H1 (cell line): ENCODE measurements around the gene TRIM27. TPM values are rescaled to one million over a fixed set of nuclear protein-coding genes. Genes with fewer than 3 reads are reported as not detected.

Source experiments
- CTCF ChIA-PET: fragments of 300-600 bp; sonication (Branson Sonifier 250); formaldehyde crosslinking; loops from one replicate; lab custom pipeline; 2021; ENCODE audit not compliant: partially characterized antibody; lab: Charles Lee
- POLR2A ChIA-PET: fragments of 300-600 bp; sonication (Branson Sonifier 250); formaldehyde crosslinking; loops from one replicate; lab custom pipeline; 2021; ENCODE audit warnings: inconsistent platforms; ENCODE audit not compliant: partially characterized antibody; lab: Charles Lee
- DNase-seq, 2 experiments: peaks; one replicate each; pipeline versions ENCODE4 v3.0.0 to v3.0.0-alpha.2; 2010 to 2022; ENCODE audit warnings: low spot score in 2 of 2, low read depth in 1 of 2, mixed read lengths in 1 of 2
- FAIRE-seq: peaks from 2 replicates; lab custom pipeline; 2011; peaks lifted over from hg19 to GRCh38; lab: Jason Lieb, UNC
- H2AFZ ChIP-seq: 2 replicates; pipeline ENCODE4 v1.8.1; 2012; ENCODE audit warnings: low read length, inconsistent platforms
- H2AK5ac ChIP-seq: 2 replicates; pipeline ENCODE4 v1.6.1; 2013; ENCODE audit warnings: low read depth, low read length
- H2BK120ac ChIP-seq: replicated peaks from 2 replicates; pipeline ENCODE3; 2013; ENCODE audit warnings: low read depth, low read length, inconsistent platforms
- H2BK12ac ChIP-seq: 2 replicates; pipeline ENCODE4 v1.6.1; 2013; ENCODE audit warnings: low read depth, low read length
- H2BK15ac ChIP-seq: 2 replicates; pipeline ENCODE4 v1.6.1; 2013; ENCODE audit warnings: low read length
- H2BK20ac ChIP-seq: 2 replicates; pipeline ENCODE4 v1.6.1; 2013; ENCODE audit warnings: low read length
- H2BK5ac ChIP-seq: 2 replicates; pipeline ENCODE4 v1.6.1; 2013; ENCODE audit warnings: low read depth, low read length
- H3K14ac ChIP-seq: 2 replicates; pipeline ENCODE4 v1.6.1; 2013; ENCODE audit warnings: inconsistent platforms; ENCODE audit not compliant: insufficient read length
- H3K18ac ChIP-seq: 2 replicates; pipeline ENCODE4 v1.6.1; 2013; ENCODE audit warnings: low read length; ENCODE audit errors: extremely low read depth
- H3K23ac ChIP-seq: 2 replicates; pipeline ENCODE4 v1.6.1; 2013; ENCODE audit warnings: inconsistent platforms; ENCODE audit not compliant: insufficient read length
- H3K23me2 ChIP-seq: 2 replicates; pipeline ENCODE4 v1.6.1; 2013; ENCODE audit warnings: low read depth, low read length
- H3K27ac ChIP-seq: 2 replicates; pipeline ENCODE4 v1.6.1; 2011; ENCODE audit warnings: low read depth, low read length, inconsistent platforms
- H3K27me3 ChIP-seq, 4 experiments: replicated peaks in 1 of 4; 1 replicate in 1 of 4; 2 replicates in 3 of 4; pipeline versions ENCODE4 v1.6.1 to v1.8.1; 2011 to 2013; ENCODE audit warnings: low read length in 3 of 4, mild to moderate bottlenecking in 3 of 4, inconsistent platforms in 2 of 4, mixed read lengths in 2 of 4, moderate library complexity in 1 of 4; ENCODE audit not compliant: control insufficient read depth in 3 of 4, insufficient read depth in 3 of 4; ENCODE audit errors: extremely low read depth in 1 of 4
- H3K36me3 ChIP-seq, 4 experiments: 2 replicates each; pipeline versions ENCODE4 v1.6.1 to v1.8.1; 2011 to 2013; ENCODE audit warnings: mild to moderate bottlenecking in 4 of 4, low read length in 3 of 4, moderate library complexity in 2 of 4, control low read depth in 1 of 4, inconsistent platforms in 1 of 4; ENCODE audit not compliant: insufficient read depth in 4 of 4, control insufficient read depth in 2 of 4
- H3K4ac ChIP-seq: replicated peaks from 2 replicates; pipeline ENCODE3; 2013; ENCODE audit warnings: low read length, low read depth, mixed read lengths, inconsistent platforms; ENCODE audit not compliant: insufficient read length
- H3K4me1 ChIP-seq, 4 experiments: replicated peaks in 1 of 4; 1 replicate in 1 of 4; 2 replicates in 3 of 4; pipeline versions ENCODE4 v1.6.1 to v1.8.1; 2011 to 2013; ENCODE audit warnings: low read length in 3 of 4, inconsistent platforms in 2 of 4, mixed read lengths in 1 of 4; ENCODE audit not compliant: insufficient read depth in 4 of 4, control insufficient read depth in 3 of 4
- H3K4me2 ChIP-seq, 2 experiments: 2 replicates each; pipeline versions ENCODE4 v1.6.1 to v1.8.1; 2011 to 2013; ENCODE audit warnings: low read depth in 2 of 2, low read length in 2 of 2, control low read depth in 1 of 2, inconsistent platforms in 1 of 2, mild to moderate bottlenecking in 1 of 2; ENCODE audit not compliant: insufficient read depth in 1 of 2
- H3K4me3 ChIP-seq, 4 experiments: fragments of 200-600, 300-600 bp in 1 of 4; sonication (generic), shearing (Covaris generic), sonication (Bioruptor Twin) in 1 of 4; 2 replicates each; pipeline versions ENCODE4 v1.5.1 to v1.8.1; 2011 to 2016; ENCODE audit warnings: low read length in 4 of 4, low read depth in 3 of 4, control low read depth in 2 of 4, inconsistent platforms in 2 of 4, mild to moderate bottlenecking in 2 of 4, mixed read lengths in 1 of 4, moderate library complexity in 1 of 4; ENCODE audit not compliant: insufficient read depth in 2 of 4; ENCODE audit errors: extremely low read depth in 1 of 4
- H3K56ac ChIP-seq: replicated peaks from 2 replicates; pipeline ENCODE3; 2013; ENCODE audit warnings: low read depth, mild to moderate bottlenecking, mixed read lengths, low read length, inconsistent platforms; ENCODE audit not compliant: insufficient read length
- H3K79me1 ChIP-seq: 2 replicates; pipeline ENCODE4 v1.6.1; 2013; ENCODE audit warnings: low read depth, low read length, control low read depth
- H3K79me2 ChIP-seq, 2 experiments: 2 replicates each; pipeline versions ENCODE4 v1.6.1 to v1.8.1; 2012 to 2013; ENCODE audit warnings: low read length in 2 of 2, mild to moderate bottlenecking in 2 of 2, inconsistent platforms in 1 of 2; ENCODE audit not compliant: insufficient read depth in 2 of 2, control insufficient read depth in 1 of 2
- H3K9ac ChIP-seq, 4 experiments: replicated peaks in 1 of 4; 1 replicate in 1 of 4; 2 replicates in 3 of 4; pipeline versions ENCODE4 v1.6.1 to v1.8.1; 2011 to 2013; ENCODE audit warnings: low read depth in 3 of 4, low read length in 3 of 4, control low read depth in 2 of 4, mild to moderate bottlenecking in 2 of 4, moderate library complexity in 2 of 4, inconsistent platforms in 1 of 4; ENCODE audit errors: extremely low read depth in 1 of 4
- H3K9me3 ChIP-seq, 2 experiments: 2 replicates each; pipeline versions ENCODE4 v1.6.1 to v1.8.1; 2012 to 2013; ENCODE audit warnings: mild to moderate bottlenecking in 2 of 2, moderate library complexity in 2 of 2, control low read depth in 1 of 2, inconsistent platforms in 1 of 2, low read depth in 1 of 2, low read length in 1 of 2, mixed read lengths in 1 of 2; ENCODE audit not compliant: insufficient read depth in 2 of 2
- H4K20me1 ChIP-seq, 2 experiments: replicated peaks in 1 of 2; 2 replicates each; pipeline versions ENCODE3 to v1.8.1; 2011 to 2013; ENCODE audit warnings: inconsistent platforms in 2 of 2, low read length in 2 of 2, mild to moderate bottlenecking in 1 of 2; ENCODE audit not compliant: insufficient read depth in 2 of 2, control insufficient read depth in 1 of 2
- H4K5ac ChIP-seq: 2 replicates; pipeline ENCODE4 v1.6.1; 2013; ENCODE audit warnings: low read length, low read depth, mixed read lengths, inconsistent platforms; ENCODE audit not compliant: insufficient read length
- H4K8ac ChIP-seq: 2 replicates; pipeline ENCODE4 v1.8.0; 2013; ENCODE audit warnings: mild to moderate bottlenecking, moderate library complexity, low read length, inconsistent platforms; ENCODE audit not compliant: insufficient read depth; ENCODE audit errors: extremely low read depth
- H4K91ac ChIP-seq: replicated peaks from 2 replicates; pipeline ENCODE3; 2013; ENCODE audit warnings: low read length, mixed read lengths, inconsistent platforms; ENCODE audit not compliant: insufficient read length
- ASH2L ChIP-seq: fragments of 200-600, 300-600 bp; sonication (generic); IDR thresholded peaks from one replicate; pipeline ENCODE4 v1.7.1; 2017; ENCODE audit warnings: low read length
- BCL11A ChIP-seq, 2 experiments: IDR thresholded peaks; one replicate each; pipeline ENCODE4 v1.6.1; 2011; ENCODE audit warnings: low read depth in 2 of 2, low read length in 2 of 2, mild to moderate bottlenecking in 2 of 2
- BRCA1 ChIP-seq: IDR thresholded peaks from 2 replicates; pipeline ENCODE4 v1.6.1; 2012; ENCODE audit warnings: low read depth, low read length, improper control_type of control experiment
- CEBPB ChIP-seq: IDR thresholded peaks from 2 replicates; pipeline ENCODE4 v1.6.1; 2012; ENCODE audit warnings: low read depth, low read length
- GABPA ChIP-seq: IDR thresholded peaks from 2 replicates; pipeline ENCODE4 v1.6.1; 2011; ENCODE audit warnings: mild to moderate bottlenecking, low read length, moderate library complexity, borderline replicate concordance; ENCODE audit not compliant: insufficient read depth
- HDAC2 ChIP-seq, 2 experiments: fragments of 300-600 bp in 1 of 2; sonication (generic) in 1 of 2; IDR thresholded peaks; 2 replicates each; pipeline ENCODE4 v1.6.1; 2011 to 2012; ENCODE audit warnings: low read depth in 2 of 2, low read length in 2 of 2, mild to moderate bottlenecking in 2 of 2, moderate library complexity in 2 of 2, borderline replicate concordance in 1 of 2, inconsistent platforms in 1 of 2
- JUN ChIP-seq: IDR thresholded peaks from 2 replicates; pipeline ENCODE4 v1.6.1; 2011; ENCODE audit warnings: low read depth, mild to moderate bottlenecking, improper control_type of control experiment, low read length
- KDM5A ChIP-seq: fragments of 200-600 bp; IDR thresholded peaks from 2 replicates; pipeline ENCODE4 v1.7.1; 2012; ENCODE audit warnings: mild to moderate bottlenecking, low read length, inconsistent platforms, mixed read lengths
- POLR2AphosphoS5 ChIP-seq: IDR thresholded peaks from 2 replicates; pipeline ENCODE4 v1.6.1; 2011; ENCODE audit warnings: low read depth, low read length
- SIN3A ChIP-seq, 2 experiments: IDR thresholded peaks in 1 of 2; conservative IDR thresholded peaks in 1 of 2; 2 replicates each; pipeline ENCODE4 v1.6.1; 2011 to 2012; ENCODE audit warnings: low read length in 2 of 2, improper control_type of control experiment in 1 of 2, low read depth in 1 of 2, mild to moderate bottlenecking in 1 of 2
- SP1 ChIP-seq: IDR thresholded peaks from 2 replicates; pipeline ENCODE4 v1.6.1; 2011; ENCODE audit warnings: low read depth, low read length
- TCF12 ChIP-seq: IDR thresholded peaks from 2 replicates; pipeline ENCODE4 v1.6.1; 2011; ENCODE audit warnings: low read depth, mild to moderate bottlenecking, low read length
- WGBS, 2 experiments: shearing (Covaris generic) in 1 of 2; methylation state at CpG; one replicate each; pipeline versions ENCODE4 v1.1.6 to v1.1.7; 2013 to 2015; ENCODE audit warnings: low lambda C conversion rate in 2 of 2, mixed read lengths in 2 of 2, inconsistent platforms in 1 of 2, low coverage in 1 of 2, missing lambda C conversion rate in 1 of 2; ENCODE audit not compliant: insufficient replicate concordance in 2 of 2, insufficient coverage in 1 of 2, insufficient read length in 1 of 2; ENCODE audit errors: extremely low coverage in 1 of 2, missing lambda C conversion rate in 1 of 2; 5-methylcytosine and 5-hydroxymethylcytosine counted together
- polyA plus RNA-seq, 7 experiments: library from polyadenylated mRNA; depleted of rRNA in 3 of 7; stranded (reverse) in 5 of 7; unstranded in 2 of 7; fragments of >200 nt in 5 of 7; fragments of 200-250 nt in 2 of 7; gene quantifications; 1 replicate in 5 of 7; 2 replicates in 1 of 7; 4 replicates in 1 of 7; pipeline versions ENCODE4 v1.2.1 to v1.2.3, GENCODE V29; 2011 to 2013; ENCODE audit warnings: missing spikeins in 2 of 7, mixed read lengths in 2 of 7
- total RNA-seq: library from RNA; stranded (reverse); fragmentation: NEBNext Ultra II Directional; extraction: Animal tissue kit (Norgen Biotek cat#: 25700); gene quantifications from 2 replicates; pipeline ENCODE4 v1.2.1, GENCODE V29; 2021
- TF ChIP-seq, protein P1 (sequence below): IDR thresholded peaks from 2 replicates; pipeline ENCODE4 v1.6.1; 2012; ENCODE audit warnings: inconsistent platforms

Gene TRIM27
- total and polyA plus RNA-seq, 2 of the 8 experiments (the other 6 are each of a cell fraction or from before 2014, with no cell fraction given) = 76.4 to 85.9 TPM

DNA sequence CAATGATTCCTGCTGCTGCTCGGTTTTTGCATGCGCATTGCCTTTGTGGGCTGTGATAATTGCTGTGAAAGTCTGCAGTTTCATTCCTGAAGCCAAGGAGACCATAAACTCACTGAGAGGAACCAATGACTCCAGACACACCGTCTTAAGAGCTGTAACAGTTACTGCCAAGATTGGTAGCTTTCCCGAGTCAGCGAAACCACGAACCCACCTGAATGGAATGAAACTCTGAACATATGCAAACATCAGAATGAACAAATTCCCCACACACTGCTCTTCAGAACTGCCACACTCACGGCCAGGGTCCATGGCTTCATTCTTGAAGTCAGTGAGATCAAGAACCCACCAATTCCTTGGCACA is 37.7 kb downstream of the TRIM27 start:
- Histone ChIP-seq H3K4me1 (no peaks in the 10 kb centered on the region), H2AFZ (no peak overlapping the region), H4K8ac (no peak overlapping the region), H4K91ac (no peak overlapping the region), H4K20me1 (no peaks in the 10 kb centered on the region), H3K18ac (no peak overlapping the region), H2BK20ac (0 out of 2 replicates have a peak overlapping the region, but pooled peaks have one; percentile 23), H3K4ac (no peak overlapping the region), H3K79me1 (no peaks in the 10 kb centered on the region), H3K23me2 (0 out of 2 replicates have a peak, but pooled peaks cover under 1% of the 10 kb centered on the region), H3K14ac (no peak overlapping the region), H2BK5ac (no peak overlapping the region), H2BK120ac (no peak overlapping the region), H2BK15ac (no peak overlapping the region), H3K36me3 (no peaks in the 10 kb centered on the region), H3K4me2 (no peak overlapping the region), H2BK12ac (no peak overlapping the region), H3K9me3 (peaks cover 0 to 10% of the 10 kb centered on the region in 2 experiments; a peak in 3 of 4 replicates), H3K27me3 (no peaks in the 10 kb centered on the region), H3K79me2 (no peaks in the 10 kb centered on the region), H3K56ac (no peak overlapping the region), H3K23ac (no peak overlapping the region), H4K5ac (no peak overlapping the region), H3K4me3 (no peak overlapping the region), H3K9ac (no peak overlapping the region), H3K27ac (no peak overlapping the region), H2AK5ac (no peak overlapping the region)
- ChIA-PET POLR2A (interaction anchor here (0.6 to 2.6 kb wide), 10 partner anchors 10 to 1347 kb away, joined by 3 to 23 read pairs (median 6); partner anchors contain the start of gene TRIM27), CTCF (interaction anchor here (0.8 to 1.5 kb wide), 4 partner anchors 8 to 72 kb away, joined by 3 to 7 read pairs (median 3); no protein-coding TSS in a partner anchor)
- WGBS, 2 experiments = 92% methylated on average over 7 of the region's 7 CpGs; no CpG with 5 or more reads in 1 of the 2 experiments
- DNase-seq (no peak), FAIRE-seq (no peak)
- TF ChIP-seq SP1 = no peak
- no peak for TF ChIP-seq JUN
- TF ChIP-seq POLR2AphosphoS5 = no peak
- no peak for TF ChIP-seq ASH2L
- TF ChIP-seq HDAC2 (IDR thresholded peaks at IDR 0.05; ENCODE audit: borderline replicate concordance in 1 of 2, low read depth in 2 of 2, low read length in 2 of 2) = no peak
- TF ChIP-seq GABPA = no peak
- TF ChIP-seq, protein P1, sequence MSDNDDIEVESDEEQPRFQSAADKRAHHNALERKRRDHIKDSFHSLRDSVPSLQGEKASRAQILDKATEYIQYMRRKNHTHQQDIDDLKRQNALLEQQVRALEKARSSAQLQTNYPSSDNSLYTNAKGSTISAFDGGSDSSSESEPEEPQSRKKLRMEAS = no peak
- TF ChIP-seq BRCA1 = no peak
- TF ChIP-seq KDM5A = no peak
- no peak for TF ChIP-seq SIN3A (conservative IDR thresholded peaks at IDR 0.05 in 1 of 2, IDR thresholded peaks at IDR 0.05 in 1 of 2; ENCODE audit: low read depth in 1 of 2, low read length in 2 of 2)
- TF ChIP-seq TCF12 = no peak
- TF ChIP-seq CEBPB = no peak
- TF ChIP-seq BCL11A (IDR thresholded peaks at IDR 0.05; ENCODE audit: low read depth in 2 of 2, low read length in 2 of 2) = no peak
